Activated T-cell treated with anti-CD3 and anti-CD28 coated beads, Interleukin-2, amount 50 U/mL, for 72 hours (primary cell): ENCODE measurements around the gene SCYL1. TPM values are rescaled to one million over a fixed set of nuclear protein-coding genes. Genes with fewer than 3 reads are reported as not detected.
A peak's percentile ranks its signal among the peaks of the same experiment; 100 is the strongest.
"Not testable (repeated sequence)": the region's sequence is repeated elsewhere in the genome, so short reads cannot be mapped to it uniquely, and the experiment has no call there.

Experiments
- ATAC-seq, 2 donors: fragments of 150-1000 bp; cut with Tn5 transposase; replicated peaks in 1 of 2; 2 replicates each; pipeline ENCODE4 v1.10.0; 2021; ENCODE audit warnings: moderate library complexity in 2 of 2, mild to moderate bottlenecking in 1 of 2
- DNase-seq, 2 donors: peaks; one replicate each; pipeline ENCODE4 v3.0.0; 2021 to 2022; ENCODE audit warnings: mixed read lengths in 1 of 2
- H3K27ac Mint-ChIP-seq: one replicate; pipeline ENCODE4 v1.8.0; 2022; ENCODE audit warnings: mild to moderate bottlenecking, moderate library complexity, mixed read lengths
- H3K27me3 Mint-ChIP-seq: one replicate; pipeline ENCODE4 v1.8.0; 2022; ENCODE audit warnings: low read depth, mixed read lengths
- H3K36me3 Mint-ChIP-seq, 2 donors: one replicate each; pipeline ENCODE4 v1.8.0; 2022; ENCODE audit warnings: mixed read lengths in 2 of 2, mild to moderate bottlenecking in 1 of 2; ENCODE audit not compliant: insufficient read depth in 2 of 2
- H3K4me1 Mint-ChIP-seq: one replicate; pipeline ENCODE4 v1.8.0; 2022; ENCODE audit warnings: low read depth, mixed read lengths
- H3K4me3 Mint-ChIP-seq, 2 donors: one replicate each; pipeline ENCODE4 v1.8.0; 2022; ENCODE audit warnings: mild to moderate bottlenecking in 2 of 2, mixed read lengths in 2 of 2, moderate library complexity in 2 of 2
- H3K9me3 Mint-ChIP-seq, 2 donors: one replicate each; pipeline ENCODE4 v1.8.0; 2022; ENCODE audit warnings: mixed read lengths in 2 of 2
- total RNA-seq, 2 donors: library from RNA; stranded (reverse); gene quantifications; one replicate each; pipeline ENCODE4 v1.2.3, GENCODE V29; 2022

SCYL1 gene
- total RNA-seq, 2 donors from 2014 or later, result 77.9 to 83.4 TPM

GRCh38 chr11:65559535-65559934, 34.7 kb downstream of the SCYL1 start:
- H3K27ac Mint-ChIP-seq, result no peak overlapping the region
- peaks cover 65% of the 10 kb centered on the region for H3K4me1 Mint-ChIP-seq
- H3K4me3 Mint-ChIP-seq, result peak overlapping the region; percentile 46 to 77

GRCh38 chr11:65559951-65560537, 35.2 kb downstream of the SCYL1 start:
- H3K4me3 Mint-ChIP-seq, result peak overlapping the region in 1 of 2 donors; percentile 3
- peak; percentile 1 for ATAC-seq

More at GRCh38 chr11:65559535-65559934, 34.7 kb downstream of the SCYL1 start:
- no peaks in the 10 kb centered on the region for H3K36me3 Mint-ChIP-seq
- ATAC-seq (peak; percentile 65 to 75), DNase-seq (peak in 1 of 2 donors; percentile 40)
- no peaks in the 10 kb centered on the region for H3K27me3 Mint-ChIP-seq
- H3K9me3 Mint-ChIP-seq, result no peaks in the 10 kb centered on the region

GRCh38 chr11:65560555-65561418, 35.9 kb downstream of the SCYL1 start:
- Mint-ChIP-seq H3K36me3 (no peaks in the 10 kb centered on the region), H3K4me1 (peaks cover 65% of the 10 kb centered on the region), H3K27me3 (no peaks in the 10 kb centered on the region), H3K9me3 (no peaks in the 10 kb centered on the region), H3K27ac (peak overlapping the region; percentile 1), H3K4me3 (peak overlapping the region in 1 of 2 donors; percentile 3)
- ATAC-seq, result no peak
- no peak for DNase-seq

More at GRCh38 chr11:65559951-65560537, 35.2 kb downstream of the SCYL1 start:
- no peak for DNase-seq
- no peaks in the 10 kb centered on the region for H3K36me3 Mint-ChIP-seq
- H3K27ac Mint-ChIP-seq, result peak overlapping the region; percentile 1
- H3K27me3 Mint-ChIP-seq, result no peaks in the 10 kb centered on the region
- peaks cover 65% of the 10 kb centered on the region for H3K4me1 Mint-ChIP-seq
- no peaks in the 10 kb centered on the region for H3K9me3 Mint-ChIP-seq

GRCh38 chr11:65562020-65562419, 37.1 kb downstream of the SCYL1 start:
- ATAC-seq (no peak), DNase-seq (no peak)
- Mint-ChIP-seq H3K4me1 (peaks cover 65% of the 10 kb centered on the region), H3K27ac (no peak overlapping the region), H3K27me3 (no peaks in the 10 kb centered on the region), H3K36me3 (no peaks in the 10 kb centered on the region), H3K4me3 (no peak overlapping the region), H3K9me3 (no peaks in the 10 kb centered on the region)

- H3K27me3 Mint-ChIP-seq, result no peaks in the 10 kb centered on the region
- no peak for ATAC-seq
- H3K4me3 Mint-ChIP-seq, result no peak overlapping the region
- peaks cover 65% of the 10 kb centered on the region for H3K4me1 Mint-ChIP-seq
- no peak for DNase-seq
- no peaks in the 10 kb centered on the region for H3K9me3 Mint-ChIP-seq
- H3K36me3 Mint-ChIP-seq, result no peaks in the 10 kb centered on the region
- H3K27ac Mint-ChIP-seq, result no peak overlapping the region
These were observed 37.9 kb downstream of the SCYL1 start for GRCh38 chr11:65562788-65563187.

GRCh38 chr11:65563601-65564000, 38.7 kb downstream of the SCYL1 start:
- Mint-ChIP-seq H3K27me3 (no peaks in the 10 kb centered on the region), H3K4me1 (peaks cover 72% of the 10 kb centered on the region), H3K9me3 (no peaks in the 10 kb centered on the region), H3K4me3 (no peak overlapping the region), H3K36me3 (peaks cover 0 to under 1% of the 10 kb centered on the region in 2 donors), H3K27ac (no peak overlapping the region)
- DNase-seq, result no peak
- ATAC-seq, result no peak

- DNase-seq, H3K9me3 Mint-ChIP-seq, H3K36me3 Mint-ChIP-seq, H3K27me3 Mint-ChIP-seq, ATAC-seq: not testable (repeated sequence)
- H3K4me3 Mint-ChIP-seq, result peak overlapping the region; percentile 77 to 85
- H3K27ac Mint-ChIP-seq, result peak overlapping the region; percentile 97
- peaks cover 69% of the 10 kb centered on the region for H3K4me1 Mint-ChIP-seq
These were observed 40.1 kb downstream of the SCYL1 start for GRCh38 chr11:65564879-65565559.

GRCh38 chr11:65565624-65566453, 41.0 kb downstream of the SCYL1 start:
- H3K36me3 Mint-ChIP-seq, result peaks cover 4 to 9% of the 10 kb centered on the region in 2 donors
- DNase-seq, result peak in 1 of 2 donors; percentile 42
- peak overlapping the region; percentile 97 for H3K27ac Mint-ChIP-seq
- H3K27me3 Mint-ChIP-seq, result no peaks in the 10 kb centered on the region
- no peaks in the 10 kb centered on the region for H3K9me3 Mint-ChIP-seq
- peak; percentile 5 to 14 for ATAC-seq
- peaks cover 62% of the 10 kb centered on the region for H3K4me1 Mint-ChIP-seq
- H3K4me3 Mint-ChIP-seq, result peak overlapping the region; percentile 77 to 85

- peak; percentile 27 to 35 for ATAC-seq
- H3K4me1 Mint-ChIP-seq, result peaks cover 79% of the 10 kb centered on the region
- H3K27me3 Mint-ChIP-seq, result no peaks in the 10 kb centered on the region
- H3K4me3 Mint-ChIP-seq, result peak overlapping the region; percentile 97 to 100
- H3K36me3 Mint-ChIP-seq, result peaks cover 6 to 10% of the 10 kb centered on the region in 2 donors
- no peak for DNase-seq
- H3K9me3 Mint-ChIP-seq, result no peaks in the 10 kb centered on the region
- H3K27ac Mint-ChIP-seq, result peak overlapping the region; percentile 95
These were observed 44.5 kb downstream of the SCYL1 start for GRCh38 chr11:65569164-65569972.

- no peaks in the 10 kb centered on the region for H3K9me3 Mint-ChIP-seq
- DNase-seq, result peak; percentile 99 to 100
- peak; percentile 78 to 81 for ATAC-seq
- peak within 1 kb of the TSS; percentile 95 for H3K27ac Mint-ChIP-seq
- H3K36me3 Mint-ChIP-seq, result peaks cover 6 to 10% of the 10 kb centered on the region in 2 donors
- H3K4me1 Mint-ChIP-seq, result peaks cover 79% of the 10 kb centered on the region
- no peaks in the 10 kb centered on the region for H3K27me3 Mint-ChIP-seq
- peak within 1 kb of the TSS; percentile 97 to 100 for H3K4me3 Mint-ChIP-seq
These were observed 45.4 kb downstream of the SCYL1 start, which contains the start of gene ZNRD2 for GRCh38 chr11:65569973-65570918. ZNRD2 (plus strand) TSS chr11:65570477; CDS start chr11:65570492, 15 bp downstream.

- Mint-ChIP-seq H3K9me3 (no peaks in the 10 kb centered on the region), H3K4me3 (peak overlapping the region; percentile 97 to 100), H3K36me3 (peaks cover 10% of the 10 kb centered on the region in 2 donors), H3K27me3 (no peaks in the 10 kb centered on the region), H3K4me1 (peaks cover 71% of the 10 kb centered on the region), H3K27ac (peak overlapping the region; percentile 56)
- DNase-seq (no peak), ATAC-seq (no peak)
These were observed 46.5 kb downstream of the SCYL1 start for GRCh38 chr11:65571420-65571819.
